ENCODE measurements around the gene ICAM1.

The ICAM1 gene

GRCh38 chr19:10245189-10245939 is 25.6 kb upstream of the ICAM1 start:
- no peak for DNase-seq

DNA sequence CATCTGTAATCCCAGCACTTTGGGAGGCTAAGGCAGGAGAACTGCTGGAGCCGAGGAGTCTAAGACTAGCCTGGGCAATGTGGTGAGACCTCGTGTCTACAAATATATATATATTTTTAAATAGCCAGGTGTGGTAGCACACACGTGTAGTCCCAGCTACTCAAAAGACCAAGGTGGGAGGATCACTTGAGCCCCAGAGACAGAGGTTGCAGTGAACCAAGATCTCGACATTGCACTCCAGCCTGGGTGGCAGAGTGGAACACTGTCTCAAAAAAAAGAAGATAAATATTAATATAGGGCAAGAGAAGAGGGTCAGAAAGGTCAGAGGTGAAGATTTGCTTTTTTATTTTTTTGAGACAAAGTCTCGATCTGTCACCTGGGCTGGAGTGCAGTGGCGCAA is 24.4 kb upstream of the ICAM1 start:
- no peak for DNase-seq

GRCh38 chr19:10251792-10252694 is 18.9 kb upstream of the ICAM1 start, which contains the start of gene MRPL4:
MRPL4 (plus strand) TSS chr19:10252214; CDS start chr19:10252254, 40 bp downstream.
- peak; percentile 99 for DNase-seq

- no peak for DNase-seq
Observed at GRCh38 chr19:10252707-10253106, 18.2 kb upstream of the ICAM1 start.

DNA sequence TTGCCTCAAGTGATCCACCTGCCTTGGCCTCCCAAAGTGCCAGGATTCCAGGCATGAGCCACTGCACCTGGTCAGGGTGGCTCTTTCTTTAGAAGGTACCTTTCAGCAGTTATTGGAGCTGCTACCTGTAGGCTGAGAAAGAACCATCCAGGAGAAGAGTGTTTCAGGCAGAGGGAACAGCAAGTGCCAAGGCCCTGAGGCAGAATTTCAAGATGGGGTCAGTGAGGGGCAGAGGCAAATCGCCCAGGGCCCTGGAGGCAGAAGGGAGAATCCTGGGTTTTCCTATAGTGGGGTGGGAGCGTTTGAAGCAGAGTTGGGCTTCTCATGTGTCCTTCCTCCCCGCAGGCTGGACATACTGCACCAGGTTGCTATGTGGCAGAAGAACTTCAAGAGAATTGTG is 16.7 kb upstream of the ICAM1 start:
- DNase-seq, result no peak

- no peak for DNase-seq
Observed at GRCh38 chr19:10255358-10255757, 15.6 kb upstream of the ICAM1 start.

- no peak for DNase-seq
Observed at GRCh38 chr19:10256551-10256950, 14.4 kb upstream of the ICAM1 start.

DNA sequence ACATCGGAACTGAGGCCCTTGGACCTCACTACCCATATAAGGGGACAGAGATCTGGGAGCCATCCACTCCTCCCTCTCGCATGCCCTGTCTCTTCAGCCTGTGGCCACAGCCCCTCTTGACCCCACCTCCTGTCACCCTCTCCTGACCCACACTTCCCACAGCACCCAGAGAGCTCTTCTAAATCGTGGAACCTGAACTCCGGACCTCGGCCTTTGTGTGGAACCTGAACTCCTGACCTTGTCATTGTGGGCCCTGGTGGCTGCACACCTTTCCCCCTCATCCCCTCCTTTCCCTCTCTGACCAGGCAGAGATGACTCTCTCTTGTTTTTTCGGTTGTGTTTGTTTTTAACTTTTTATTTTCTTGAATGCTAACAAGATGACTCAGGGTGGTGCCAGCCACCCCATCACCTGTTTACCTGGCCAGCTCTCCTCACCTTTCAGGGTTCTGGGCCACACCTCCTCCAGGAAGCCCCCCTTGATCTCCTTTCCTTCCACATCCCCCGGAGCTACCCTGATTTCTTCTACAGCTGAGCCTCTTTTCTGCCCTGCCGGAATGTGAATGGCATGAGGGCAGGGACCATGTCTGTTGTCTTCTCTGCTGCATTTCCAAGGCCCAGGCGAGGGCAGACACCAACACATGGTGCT is 13.8 kb upstream of the ICAM1 start:
- no peak for DNase-seq

DNA sequence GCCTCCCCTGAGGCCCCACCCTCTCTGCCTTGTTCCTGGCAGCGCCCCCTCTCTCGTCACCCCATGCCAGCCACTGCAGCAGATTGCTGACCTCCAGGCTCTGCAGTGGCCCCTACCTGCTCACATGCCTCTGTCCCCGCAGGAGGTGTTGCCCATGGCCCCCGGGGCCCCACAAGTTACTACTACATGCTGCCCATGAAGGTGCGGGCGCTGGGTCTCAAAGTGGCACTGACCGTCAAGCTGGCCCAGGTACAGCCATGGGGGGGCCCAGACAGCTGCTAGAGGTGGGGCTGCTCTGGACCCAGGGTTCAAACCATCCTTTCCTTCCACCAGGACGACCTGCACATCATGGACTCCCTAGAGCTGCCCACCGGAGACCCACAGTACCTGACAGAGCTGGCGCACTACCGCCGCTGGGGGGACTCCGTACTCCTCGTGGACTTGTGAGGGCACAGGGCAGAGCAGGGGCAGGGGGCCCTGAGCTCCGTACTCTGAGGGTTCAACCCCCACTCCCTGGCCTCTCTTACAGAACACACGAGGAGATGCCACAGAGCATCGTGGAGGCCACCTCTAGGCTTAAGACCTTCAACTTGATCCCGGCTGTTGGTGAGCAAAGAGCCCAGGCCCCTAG is 12.7 kb upstream of the ICAM1 start:
- DNase-seq, result no peak

- DNase-seq, result peak; percentile 53
Observed at GRCh38 chr19:10259162-10259905, 11.6 kb upstream of the ICAM1 start.

DNA sequence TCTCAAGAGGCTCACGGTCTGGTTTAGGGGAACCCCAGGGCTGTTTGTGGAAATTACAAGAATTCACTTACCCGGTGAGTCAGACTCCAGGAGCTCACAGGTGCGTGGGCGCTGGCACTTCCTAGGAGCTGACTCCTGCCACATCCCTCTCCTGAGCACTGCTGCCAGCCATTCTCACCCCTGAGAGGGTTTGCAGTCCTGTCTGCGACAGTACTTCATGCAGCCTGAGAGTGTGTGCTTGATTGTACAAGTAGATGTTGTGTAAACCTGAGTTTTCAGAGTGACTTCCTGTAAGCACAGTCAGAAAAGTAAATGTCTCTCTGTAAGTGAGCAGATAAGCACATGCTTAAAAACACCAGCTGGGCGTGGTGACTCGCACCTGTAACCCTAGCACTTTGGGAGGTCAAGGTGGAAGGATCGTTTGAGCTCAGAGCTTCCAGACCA is 10.8 kb upstream of the ICAM1 start:
- no peak for DNase-seq

- DNase-seq, result no peak
Observed at GRCh38 chr19:10262771-10263170, 8.1 kb upstream of the ICAM1 start.

- DNase-seq, result no peak
Observed at GRCh38 chr19:10266706-10267105, 4.2 kb upstream of the ICAM1 start.

DNA sequence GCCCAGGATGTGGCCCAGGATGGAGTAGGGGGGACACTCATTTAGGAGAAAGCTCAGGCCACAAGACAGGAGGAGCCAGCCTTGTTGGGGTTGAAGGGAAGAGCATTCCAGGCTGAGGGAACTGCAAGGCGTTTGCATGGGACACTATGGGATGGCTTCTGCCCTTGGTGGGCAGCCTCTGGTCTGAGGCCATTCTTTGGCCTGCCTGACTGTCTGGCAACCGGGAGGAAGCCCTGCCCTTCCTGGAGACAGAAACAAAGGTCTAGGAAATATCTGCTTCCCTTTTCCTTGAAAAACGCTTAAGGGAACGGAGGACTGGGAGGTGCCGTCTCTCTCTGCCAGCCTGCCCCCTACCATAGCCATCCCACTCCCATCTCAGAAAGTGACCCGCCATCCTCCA is 2.8 kb upstream of the ICAM1 start:
- no peak for DNase-seq

- peak; percentile 12 for DNase-seq
Observed at GRCh38 chr19:10269333-10270179, 1.4 kb upstream of the ICAM1 start.

DNA sequence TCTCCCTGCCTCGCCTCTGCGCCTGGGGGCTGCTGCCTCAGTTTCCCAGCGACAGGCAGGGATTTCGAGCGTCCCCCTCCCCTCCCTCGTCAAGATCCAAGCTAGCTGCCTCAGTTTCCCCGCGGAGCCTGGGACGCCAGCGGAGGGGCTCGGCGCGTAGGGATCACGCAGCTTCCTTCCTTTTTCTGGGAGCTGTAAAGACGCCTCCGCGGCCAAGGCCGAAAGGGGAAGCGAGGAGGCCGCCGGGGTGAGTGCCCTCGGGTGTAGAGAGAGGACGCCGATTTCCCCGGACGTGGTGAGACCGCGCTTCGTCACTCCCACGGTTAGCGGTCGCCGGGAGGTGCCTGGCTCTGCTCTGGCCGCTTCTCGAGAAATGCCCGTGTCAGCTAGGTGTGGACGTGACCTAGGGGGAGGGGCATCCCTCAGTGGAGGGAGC is 722 bp upstream of the ICAM1 start:
- no peak for DNase-seq

DNA sequence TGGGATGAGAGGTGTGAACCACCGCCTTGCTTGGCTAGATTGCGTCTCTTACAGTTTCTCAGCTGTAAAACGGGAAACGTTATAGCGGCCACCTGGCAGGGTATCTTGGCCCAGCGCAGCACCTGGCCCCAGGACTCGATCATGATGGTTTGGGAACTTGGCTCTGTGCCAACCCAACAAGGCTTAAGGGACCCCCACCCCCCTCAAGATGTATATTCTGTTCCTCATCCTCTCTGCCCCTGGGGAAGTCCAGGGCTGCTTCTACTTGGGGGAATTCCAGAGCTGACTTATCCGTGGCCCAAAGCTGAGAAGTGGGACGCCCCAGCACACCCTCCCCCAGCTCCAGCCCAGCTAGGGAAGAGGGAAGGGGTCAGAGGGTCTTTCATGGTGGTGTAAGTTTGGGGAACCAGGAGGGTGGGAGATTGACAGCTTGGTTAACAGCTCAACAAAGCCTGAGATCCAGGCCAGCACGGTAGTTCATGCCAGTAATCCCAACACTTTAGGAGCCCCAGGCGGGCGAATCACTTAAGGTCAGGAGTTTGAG is 695 bp downstream of the ICAM1 start:
- no peak for DNase-seq

DNA sequence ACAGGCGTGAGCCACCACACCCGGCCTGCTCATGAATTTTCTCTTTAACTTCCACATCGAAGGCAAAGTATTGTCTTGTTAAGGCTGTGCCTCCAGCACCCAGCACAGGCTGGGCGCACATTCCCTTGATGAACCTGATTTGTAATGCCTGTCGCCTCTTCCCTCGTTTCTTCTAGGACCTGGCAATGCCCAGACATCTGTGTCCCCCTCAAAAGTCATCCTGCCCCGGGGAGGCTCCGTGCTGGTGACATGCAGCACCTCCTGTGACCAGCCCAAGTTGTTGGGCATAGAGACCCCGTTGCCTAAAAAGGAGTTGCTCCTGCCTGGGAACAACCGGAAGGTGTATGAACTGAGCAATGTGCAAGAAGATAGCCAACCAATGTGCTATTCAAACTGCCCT is 3.7 kb downstream of the ICAM1 start:
- DNase-seq, result no peak

DNA sequence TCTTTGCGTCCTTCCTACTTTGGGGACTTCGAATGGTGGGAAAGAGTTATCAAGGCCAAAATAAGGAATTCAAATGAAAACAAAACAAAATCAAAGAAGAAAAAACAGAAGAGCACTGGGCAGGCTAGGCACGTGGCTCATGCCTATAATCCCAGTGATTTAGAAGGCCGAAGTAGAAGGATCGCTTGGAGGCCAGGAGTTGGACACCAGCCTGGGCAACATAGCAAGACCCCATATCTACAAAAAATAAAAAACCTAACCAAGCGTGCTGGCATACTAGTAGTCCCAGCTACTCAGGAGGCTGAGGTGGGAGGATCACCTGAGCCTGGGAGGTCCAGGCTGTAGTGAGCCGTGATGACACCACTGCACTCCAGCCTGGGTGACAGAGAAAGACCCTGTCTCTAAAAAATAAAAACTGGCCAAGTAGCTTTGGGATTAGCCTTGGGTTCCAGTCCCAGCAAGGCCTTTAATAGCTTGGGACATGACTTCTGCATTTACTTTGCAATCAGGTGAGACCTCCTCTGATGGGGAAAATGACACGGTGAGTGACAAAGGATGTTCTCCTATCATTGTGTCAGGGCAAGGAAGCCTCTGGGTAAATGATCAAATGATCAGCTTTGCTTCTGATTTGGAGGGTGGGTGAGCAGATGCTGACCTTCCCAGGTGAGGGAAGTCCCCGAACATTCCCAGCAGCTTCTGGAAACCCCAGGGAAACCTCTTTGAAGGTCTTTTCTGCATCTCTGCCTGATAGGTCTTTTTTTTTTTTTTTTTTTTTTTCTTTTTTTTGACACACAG is 7.1 kb downstream of the ICAM1 start:
- DNase-seq, result no peak

DNA sequence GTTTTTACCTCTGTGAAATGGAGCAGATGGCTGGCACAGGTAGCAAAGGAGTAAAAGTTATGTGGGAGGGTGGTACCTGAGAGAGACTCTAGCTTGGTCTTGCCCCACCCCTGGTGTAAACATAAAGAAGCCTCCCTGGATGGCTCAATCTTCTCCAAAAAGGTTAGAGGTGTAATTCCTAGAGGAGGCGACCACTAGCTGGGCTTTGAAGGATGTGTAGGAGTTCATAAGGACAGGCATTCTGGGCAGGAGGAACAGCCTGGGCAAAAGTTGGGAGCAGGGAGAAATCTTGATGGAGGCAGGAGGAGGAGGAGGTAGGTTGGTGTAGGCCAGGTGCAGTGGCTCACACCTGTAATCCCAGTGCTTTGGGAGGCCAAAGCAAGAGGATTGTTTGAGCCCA is 8.0 kb downstream of the ICAM1 start:
- no peak for DNase-seq
